ENCODE results near the gene TRIM2. TPM values are rescaled to one million over a fixed set of nuclear protein-coding genes. Genes with fewer than 3 reads are reported as not detected.
"Not testable (repeated sequence)": the region's sequence is repeated elsewhere in the genome, so short reads cannot be mapped to it uniquely, and the experiment has no call there.

TRIM2 gene
- total RNA-seq, 1 donor from 2014 or later, result 51.8 TPM

GRCh38 chr4:153160821-153161220 lies 43.4 kb upstream of the TRIM2 start:
- H3K4me2 ChIP-seq (ENCODE audit: low read length), result no peak overlapping the region
- peaks cover 13% of the 10 kb centered on the region for H3K4me1 ChIP-seq (ENCODE audit: insufficient read depth, low read length)
- H3K27me3 ChIP-seq (ENCODE audit: insufficient read depth, low read length), result peaks cover 7% of the 10 kb centered on the region
- peaks cover 18% of the 10 kb centered on the region for H3K4me1 Mint-ChIP-seq (ENCODE audit: low read depth, unreplicated experiment)
- no peak overlapping the region for H3K4me3 Mint-ChIP-seq (ENCODE audit: unreplicated experiment)
- TF ChIP-seq EZH2 (IDR thresholded peaks at IDR 0.05; ENCODE audit: insufficient read depth, low read length), result no peak
- no peak for TF ChIP-seq CTCF (IDR thresholded peaks at IDR 0.05; ENCODE audit: insufficient read depth, low read depth, low read length)
- no peaks in the 10 kb centered on the region for H3K9me3 ChIP-seq (ENCODE audit: insufficient read depth, low read depth, low read length)
- no peaks in the 10 kb centered on the region for H3K79me2 ChIP-seq (ENCODE audit: insufficient read depth, low read length)
- H3K36me3 Mint-ChIP-seq (ENCODE audit: low read depth, unreplicated experiment), result no peaks in the 10 kb centered on the region
- DNase-seq (ENCODE audit: low read depth) (no peak), FAIRE-seq (peak; percentile 85)
- H3K4me3 ChIP-seq (ENCODE audit: insufficient read depth, low read depth, low read length), result no peak overlapping the region
- H3K9ac ChIP-seq (ENCODE audit: low read length), result no peak overlapping the region
- no peak overlapping the region for H2AFZ ChIP-seq (ENCODE audit: low read depth, low read length)
- no peak overlapping the region for H3K27ac Mint-ChIP-seq (ENCODE audit: unreplicated experiment)
- H3K27me3 Mint-ChIP-seq (ENCODE audit: low read depth, unreplicated experiment), result no peaks in the 10 kb centered on the region
- no peak overlapping the region for H3K27ac ChIP-seq (ENCODE audit: low read depth, low read length)
- H3K36me3 ChIP-seq (ENCODE audit: insufficient read depth, low read length), result no peaks in the 10 kb centered on the region
- H3K9me3 Mint-ChIP-seq (ENCODE audit: unreplicated experiment), result peaks cover 2% of the 10 kb centered on the region
- H4K20me1 ChIP-seq (ENCODE audit: insufficient read depth, low read length), result peaks cover 4% of the 10 kb centered on the region

- H3K4me2 ChIP-seq (ENCODE audit: low read length), result peak overlapping the region; percentile 4
- Mint-ChIP-seq H3K27ac (ENCODE audit: unreplicated experiment) (no peak overlapping the region), H3K27me3 (ENCODE audit: low read depth, unreplicated experiment) (no peaks in the 10 kb centered on the region), H3K36me3 (ENCODE audit: low read depth, unreplicated experiment) (no peaks in the 10 kb centered on the region), H3K9me3 (ENCODE audit: unreplicated experiment) (peaks cover 2% of the 10 kb centered on the region), H3K4me1 (ENCODE audit: low read depth, unreplicated experiment) (peaks cover 12% of the 10 kb centered on the region), H3K4me3 (ENCODE audit: unreplicated experiment) (no peak overlapping the region)
- H3K27me3 ChIP-seq (ENCODE audit: insufficient read depth, low read length), result peaks cover 7% of the 10 kb centered on the region
- H2AFZ ChIP-seq (ENCODE audit: low read depth, low read length), result no peak overlapping the region
- FAIRE-seq (no peak), DNase-seq (ENCODE audit: low read depth) (peak; percentile 36)
- H3K4me3 ChIP-seq (ENCODE audit: insufficient read depth, low read depth, low read length), result no peak overlapping the region
- no peaks in the 10 kb centered on the region for H3K36me3 ChIP-seq (ENCODE audit: insufficient read depth, low read length)
- TF ChIP-seq CTCF (IDR thresholded peaks at IDR 0.05; ENCODE audit: insufficient read depth, low read depth, low read length), result no peak
- TF ChIP-seq EZH2 (IDR thresholded peaks at IDR 0.05; ENCODE audit: insufficient read depth, low read length), result no peak
- H4K20me1 ChIP-seq (ENCODE audit: insufficient read depth, low read length), result peaks cover 4% of the 10 kb centered on the region
- H3K4me1 ChIP-seq (ENCODE audit: insufficient read depth, low read length), result peaks cover 13% of the 10 kb centered on the region
- no peaks in the 10 kb centered on the region for H3K9me3 ChIP-seq (ENCODE audit: insufficient read depth, low read depth, low read length)
- no peak overlapping the region for H3K9ac ChIP-seq (ENCODE audit: low read length)
- no peaks in the 10 kb centered on the region for H3K79me2 ChIP-seq (ENCODE audit: insufficient read depth, low read length)
- no peak overlapping the region for H3K27ac ChIP-seq (ENCODE audit: low read depth, low read length)
Measured at GRCh38 chr4:153161226-153161963, 42.8 kb upstream of the TRIM2 start.

GRCh38 chr4:153165236-153165635 lies 39.0 kb upstream of the TRIM2 start:
- FAIRE-seq; H3K27me3 ChIP-seq (ENCODE audit: insufficient read depth, low read length); H2AFZ ChIP-seq (ENCODE audit: low read depth, low read length); H3K4me3 Mint-ChIP-seq (ENCODE audit: unreplicated experiment); H3K27ac Mint-ChIP-seq (ENCODE audit: unreplicated experiment); H3K9me3 Mint-ChIP-seq (ENCODE audit: unreplicated experiment); H3K36me3 ChIP-seq (ENCODE audit: insufficient read depth, low read length); H3K9ac ChIP-seq (ENCODE audit: low read length); H3K4me1 Mint-ChIP-seq (ENCODE audit: low read depth, unreplicated experiment); DNase-seq (ENCODE audit: low read depth); H3K9me3 ChIP-seq (ENCODE audit: insufficient read depth, low read depth, low read length); H3K36me3 Mint-ChIP-seq (ENCODE audit: low read depth, unreplicated experiment); H3K4me1 ChIP-seq (ENCODE audit: insufficient read depth, low read length); H4K20me1 ChIP-seq (ENCODE audit: insufficient read depth, low read length); H3K4me3 ChIP-seq (ENCODE audit: insufficient read depth, low read depth, low read length); H3K27ac ChIP-seq (ENCODE audit: low read depth, low read length); H3K27me3 Mint-ChIP-seq (ENCODE audit: low read depth, unreplicated experiment); H3K4me2 ChIP-seq (ENCODE audit: low read length); H3K79me2 ChIP-seq (ENCODE audit: insufficient read depth, low read length): not testable (repeated sequence)

Data from astrocyte (in vitro differentiated cells and primary cell).